Adrenal gland (tissue), 12 donors: Measurements from ENCODE around the gene ARRB2. TPM values are rescaled to one million over a fixed set of nuclear protein-coding genes. Genes with fewer than 3 reads are reported as not detected.
"Not testable (repeated sequence)": the region's sequence is repeated elsewhere in the genome, so short reads cannot be mapped to it uniquely, and the experiment has no call there.

ENCODE experiments used
- DNase-seq, 7 donors: peaks; one replicate each; pipeline ENCODE4 v3.0.0-alpha.2; 2019 to 2020
- H3K27ac ChIP-seq, 5 donors: fragments of 200-600 bp; sonication (generic) in 4 of 5; 1 replicate in 3 of 5; 2 replicates in 2 of 5; pipeline versions ENCODE4 v1.5.1 to v1.8.0; 2016 to 2020; ENCODE audit warnings: mild to moderate bottlenecking in 1 of 5
- H3K27me3 ChIP-seq: fragments of 200-600 bp; 2 replicates; pipeline ENCODE4 v1.8.0; 2021
- H3K36me3 ChIP-seq, 2 donors: fragments of 200-600 bp; replicated peaks in 1 of 2; 1 replicate in 1 of 2; 2 replicates in 1 of 2; pipeline versions ENCODE4 v1.5.1 to v1.8.0; 2018 to 2022
- H3K4me1 ChIP-seq, 2 donors: fragments of 200-600 bp; replicated peaks in 1 of 2; 1 replicate in 1 of 2; 2 replicates in 1 of 2; pipeline versions ENCODE4 v1.5.1 to v1.8.0; 2018 to 2021
- H3K4me3 ChIP-seq, 4 donors: fragments of 200-600 bp; sonication (generic) in 3 of 4; one replicate each; pipeline ENCODE4 v1.5.1; 2016 to 2018
- H3K9me3 ChIP-seq, 3 donors: fragments of 200-600 bp; sonication (generic) in 1 of 3; replicated peaks in 1 of 3; 1 replicate in 2 of 3; 2 replicates in 1 of 3; pipeline versions ENCODE4 v1.5.1 to v1.8.0; 2016 to 2021
- CTCF ChIP-seq, 6 experiments: fragments of 450-650 bp in 4 of 6; fragments of 200-600 bp in 2 of 6; sonication (generic) in 1 of 6; IDR thresholded peaks; 1 replicate in 5 of 6; 2 replicates in 1 of 6; pipeline versions ENCODE4 v1.5.1 to v1.8.0; 2016 to 2021; ENCODE audit warnings: antibody characterized with exemption in 6 of 6, mild to moderate bottlenecking in 2 of 6, moderate library complexity in 1 of 6
- POLR2A ChIP-seq, 2 donors: fragments of 450-650 bp; IDR thresholded peaks; one replicate each; pipeline ENCODE4 v1.6.1; 2017; ENCODE audit warnings: antibody characterized with exemption in 2 of 2, mild to moderate bottlenecking in 2 of 2, moderate library complexity in 1 of 2
- WGBS, 4 donors: extraction: QIAGEN DNeasy Blood & Tissue Kit in 2 of 4; methylation state at CpG; one replicate each; pipeline versions ENCODE4 v1.1.5 to v1.1.7; 2013 to 2017; 5-methylcytosine and 5-hydroxymethylcytosine counted together
- intact Hi-C, 2 donors: fragments of 100-400 bp; cut with DNase I; formaldehyde crosslinking; loops; one replicate each; pipeline versions ENCODE4 v1.14.1 to v1.15.0; 2022 to 2023
- polyA plus RNA-seq, 3 donors: library from polyadenylated mRNA; stranded (reverse); fragments of 200-250 nt in 2 of 3; fragments of 350-450 nt in 1 of 3; fragmentation: Illumina TruSeq in 1 of 3; extraction: RNeasy Lipid Tissue Mini Kit (QIAGEN cat#74804) in 1 of 3; gene quantifications; one replicate each; pipeline ENCODE4 v1.2.3, GENCODE V29; 2013 to 2014
- total RNA-seq, 9 donors: library from RNA; depleted of rRNA in 4 of 9; stranded (reverse); fragments of >200 nt in 4 of 9; fragments of 120-200 nt in 1 of 9; fragmentation: NEBNext Ultra II Directional in 1 of 9; extraction: Animal tissue kit (Norgen Biotek cat#: 25700) in 1 of 9; gene quantifications; one replicate each; pipeline versions ENCODE4 v1.1.0 to v1.2.4, GENCODE V29; 2013 to 2023
- donor health status: healthy with polysubstance abuse.
- donor health status: Bipolar disorder and iron deficiency.
- donor health status: DM: yes; HTN: yes; CAD: no.
- donor health status: DM: no; HTN: no; CAD: no.
- donor health status: DM: no; HTN: no; CAD: no.
- donor health status: DM: yes; HTN: yes; CAD: no.

Gene ARRB2
- total and polyA plus RNA-seq, 12 donors, result 14.6 to 130 (median 60.0) TPM

DNA sequence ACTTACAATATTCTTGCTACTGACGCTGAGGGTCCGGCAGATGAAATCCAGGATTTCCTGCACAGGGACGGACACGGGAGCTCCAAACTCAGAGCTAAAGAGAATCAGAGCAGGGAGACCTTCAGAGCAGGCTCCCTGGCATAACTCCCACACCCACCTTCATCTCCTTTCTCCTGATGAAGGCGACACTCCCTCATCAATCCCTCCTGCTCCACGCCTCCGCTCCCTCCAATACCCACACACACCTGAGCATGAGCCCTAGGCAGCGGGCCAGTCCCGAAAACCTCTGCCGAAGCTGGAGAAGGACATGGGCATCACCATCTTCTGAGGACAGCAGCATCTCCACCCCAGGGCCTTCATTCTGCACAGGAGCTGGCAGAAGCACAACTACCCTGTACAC, 34.6 kb upstream of the ARRB2 start:
- no peak for TF ChIP-seq POLR2A (IDR thresholded peaks at IDR 0.05)
- TF ChIP-seq CTCF (IDR thresholded peaks at IDR 0.05), result no peak
- WGBS, 4 donors, result 94 to 98% (median 95%) methylated on average over 10 of the region's 10 CpGs
- no peak overlapping the region for H3K4me3 ChIP-seq
- peaks cover 0 to 8% of the 10 kb centered on the region in 2 donors for H3K4me1 ChIP-seq
- no peak overlapping the region for H3K27ac ChIP-seq
- peaks cover 0 to 65% of the 10 kb centered on the region in 2 donors for H3K36me3 ChIP-seq
- DNase-seq, result no peak
- intact Hi-C loops, result no loop called here
- no peaks in the 10 kb centered on the region for H3K27me3 ChIP-seq
- H3K9me3 ChIP-seq, result no peaks in the 10 kb centered on the region

DNA sequence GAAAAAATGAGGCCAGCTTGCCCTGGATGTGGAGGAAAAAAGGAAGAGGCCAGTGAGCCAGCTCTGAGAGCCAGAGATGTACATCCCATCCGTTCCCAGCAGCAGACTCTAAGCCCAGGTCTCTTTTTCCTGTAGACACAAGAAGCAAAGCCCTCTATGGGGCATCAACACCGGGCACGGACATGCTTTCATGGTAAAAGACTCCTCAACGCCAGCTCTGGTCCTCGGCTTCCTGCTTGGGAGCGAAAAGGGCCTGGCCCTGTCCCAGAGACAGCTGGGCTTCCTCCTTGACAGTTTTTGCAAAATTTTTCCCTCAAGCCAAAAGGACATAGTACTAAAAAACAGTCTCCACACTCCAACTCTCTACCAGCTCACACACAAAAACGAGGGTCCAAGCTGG, 33.6 kb upstream of the ARRB2 start:
- H3K27me3 ChIP-seq, result no peaks in the 10 kb centered on the region
- no peak overlapping the region for H3K4me3 ChIP-seq
- H3K9me3 ChIP-seq, result no peaks in the 10 kb centered on the region
- WGBS, 4 donors, result 83 to 95% (median 87%) methylated on average over 7 of the region's 7 CpGs
- peaks cover 0 to 65% of the 10 kb centered on the region in 2 donors for H3K36me3 ChIP-seq
- H3K27ac ChIP-seq, result no peak overlapping the region
- DNase-seq, result no peak
- peaks cover 0 to 8% of the 10 kb centered on the region in 2 donors for H3K4me1 ChIP-seq
- intact Hi-C loops, result no loop called here
- TF ChIP-seq POLR2A (IDR thresholded peaks at IDR 0.05), result no peak
- TF ChIP-seq CTCF (IDR thresholded peaks at IDR 0.05), result no peak

DNA sequence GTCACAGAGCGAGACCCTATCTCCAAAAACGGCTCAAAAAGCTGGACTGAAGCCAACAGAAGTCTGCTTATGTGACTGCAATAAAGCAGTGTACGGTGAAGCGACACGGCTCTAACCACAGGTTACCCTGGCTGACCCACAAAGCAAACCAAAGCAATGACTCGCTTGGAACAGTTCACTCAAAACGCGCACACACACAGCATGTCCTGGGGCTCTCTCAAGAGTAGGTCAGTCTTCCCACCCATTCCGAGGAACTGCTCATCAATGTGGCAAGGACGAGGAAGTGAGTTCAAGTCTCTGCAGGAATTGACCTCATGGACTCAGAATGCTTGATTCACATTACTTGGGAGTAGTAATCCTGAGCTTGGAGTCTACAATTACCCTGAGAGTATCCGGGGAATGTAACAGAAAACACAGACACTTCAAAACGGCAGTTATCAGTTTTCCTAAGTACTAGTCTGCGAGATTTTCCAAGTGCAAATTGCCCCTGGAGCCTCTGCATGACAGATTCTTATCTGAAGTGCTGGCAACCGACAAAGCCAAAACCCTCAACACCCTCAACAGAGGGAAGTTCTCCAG, 31.9 kb upstream of the ARRB2 start:
- Histone ChIP-seq H3K27me3 (no peaks in the 10 kb centered on the region), H3K36me3 (peaks cover 0 to 61% of the 10 kb centered on the region in 2 donors), H3K4me3 (no peak overlapping the region), H3K27ac (no peak overlapping the region), H3K9me3 (no peaks in the 10 kb centered on the region), H3K4me1 (peaks cover 0 to 8% of the 10 kb centered on the region in 2 donors)
- TF ChIP-seq CTCF (IDR thresholded peaks at IDR 0.05) (no peak), POLR2A (IDR thresholded peaks at IDR 0.05) (no peak)
- intact Hi-C loops, result no loop called here
- 61 to 76% (median 66%) methylated on average over 7 to 14 of the region's 14 CpGs for WGBS, 4 donors
- no peak for DNase-seq

DNA sequence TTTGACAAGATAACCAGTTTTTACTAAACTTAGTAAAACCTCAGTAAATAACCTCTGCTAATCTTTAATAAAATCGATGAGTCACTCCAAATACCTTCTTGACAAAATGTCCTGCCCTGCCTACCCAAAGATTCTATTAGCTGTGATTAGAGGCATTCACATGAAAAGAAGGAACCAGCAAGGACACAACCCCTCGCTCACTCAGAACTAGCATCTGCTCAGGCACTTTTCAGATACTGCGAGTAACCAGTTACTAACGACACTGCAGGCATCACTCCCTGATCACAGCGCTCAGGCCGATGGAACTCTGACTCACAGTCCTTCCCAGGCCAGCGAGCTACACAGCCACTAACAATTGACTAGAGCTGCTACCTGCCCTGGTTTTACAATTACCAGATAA, 30.8 kb upstream of the ARRB2 start:
- DNase-seq, result peak in 1 of 7 donors; percentile 29
- TF ChIP-seq POLR2A (IDR thresholded peaks at IDR 0.05), result no peak
- TF ChIP-seq CTCF (IDR thresholded peaks at IDR 0.05), result no peak
- no peaks in the 10 kb centered on the region for H3K27me3 ChIP-seq
- H3K4me1 ChIP-seq, result peaks cover 0 to 8% of the 10 kb centered on the region in 2 donors
- WGBS, 4 donors, result 48 to 58% (median 55%) methylated on average over 4 to 7 of the region's 7 CpGs
- no peak overlapping the region for H3K27ac ChIP-seq
- H3K9me3 ChIP-seq, result no peaks in the 10 kb centered on the region
- intact Hi-C loops, result no loop called here
- H3K4me3 ChIP-seq, result no peak overlapping the region
- H3K36me3 ChIP-seq, result peaks cover 0 to 50% of the 10 kb centered on the region in 2 donors

- WGBS, 4 donors, result 90 to 97% (median 92%) methylated on average over 5 of the region's 5 CpGs
- intact Hi-C loops, H3K4me3 ChIP-seq, H3K27ac ChIP-seq, DNase-seq, H3K27me3 ChIP-seq, H3K4me1 ChIP-seq, H3K9me3 ChIP-seq: not testable (repeated sequence)
- peaks cover 0 to 27% of the 10 kb centered on the region in 2 donors for H3K36me3 ChIP-seq
Observed at GRCh38 chr17:4683739-4684138, 26.7 kb upstream of the ARRB2 start.

GRCh38 chr17:4689872-4690271, 20.6 kb upstream of the ARRB2 start:
- H3K4me1 ChIP-seq, H3K36me3 ChIP-seq, H3K9me3 ChIP-seq, H3K4me3 ChIP-seq, intact Hi-C loops, H3K27me3 ChIP-seq, DNase-seq, H3K27ac ChIP-seq: not testable (repeated sequence)
- 84 to 90% (median 89%) methylated on average over 12 of the region's 12 CpGs for WGBS, 4 donors
